Hematopoietic multipotent progenitor cell treated with erythropoietin and hydrocortisone succinate and interleukin-3 and kit ligand, for 6 days (in vitro differentiated cells): ENCODE data around the gene INHA.

Experiments
- DNase-seq: peaks from one replicate; pipeline ENCODE4 v3.0.0-alpha.2; 2015

The INHA gene

GRCh38 chr2:219613461-219614070 is 41.5 kb downstream of the INHA start:
- DNase-seq, result no peak

GRCh38 chr2:219614076-219614860 is 42.2 kb downstream of the INHA start:
- DNase-seq, result no peak

DNA sequence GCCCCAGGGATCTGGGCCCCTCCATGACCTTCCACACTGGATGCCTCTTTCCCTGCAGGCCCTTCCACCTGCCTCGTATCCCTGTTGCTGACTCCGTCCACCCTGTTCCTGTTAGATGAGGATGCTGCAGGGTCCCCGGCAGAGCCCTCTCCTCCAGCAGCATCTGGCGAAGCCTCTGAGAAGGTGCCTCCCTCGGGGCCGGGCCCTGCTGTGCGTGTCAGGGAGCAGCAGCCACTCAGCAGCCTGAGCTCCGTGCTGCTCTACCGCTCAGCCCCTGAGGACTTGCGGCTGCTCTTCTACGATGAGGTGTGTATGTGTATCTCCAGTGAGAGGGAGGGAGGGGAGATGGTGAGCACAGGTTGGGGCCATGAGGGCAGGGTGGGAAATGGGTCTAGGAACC is 42.9 kb downstream of the INHA start:
- no peak for DNase-seq

DNA sequence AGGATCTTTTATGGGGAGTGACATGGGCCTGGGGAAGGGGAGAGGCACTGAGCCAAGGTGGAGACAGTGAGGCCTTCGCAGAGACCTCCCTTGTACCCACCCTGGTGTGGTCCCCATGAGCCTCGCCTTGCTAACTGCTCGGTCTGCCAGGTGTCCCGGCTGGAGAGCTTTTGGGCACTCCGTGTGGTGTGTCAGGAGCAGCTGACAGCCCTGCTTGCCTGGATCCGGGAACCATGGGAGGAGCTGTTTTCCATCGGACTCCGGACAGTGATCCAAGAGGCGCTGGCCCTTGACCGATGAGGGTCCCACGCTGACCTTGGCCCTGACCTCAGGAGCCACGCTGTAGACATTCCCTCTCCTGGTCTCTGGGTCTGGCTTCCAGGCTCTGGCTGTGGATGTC is 43.8 kb downstream of the INHA start:
- no peak for DNase-seq

GRCh38 chr2:219616550-219616949 is 44.4 kb downstream of the INHA start:
- no peak for DNase-seq

GRCh38 chr2:219618733-219619122 is 46.6 kb downstream of the INHA start:
- DNase-seq, result no peak

- DNase-seq, result no peak
These were observed 47.1 kb downstream of the INHA start for GRCh38 chr2:219619235-219619634.

- DNase-seq, result no peak
These were observed 48.4 kb downstream of the INHA start for GRCh38 chr2:219620546-219620945.

GRCh38 chr2:219621935-219622334 is 49.8 kb downstream of the INHA start:
- no peak for DNase-seq

- DNase-seq, result no peak
These were observed 50.4 kb downstream of the INHA start for GRCh38 chr2:219622472-219622871.

DNA sequence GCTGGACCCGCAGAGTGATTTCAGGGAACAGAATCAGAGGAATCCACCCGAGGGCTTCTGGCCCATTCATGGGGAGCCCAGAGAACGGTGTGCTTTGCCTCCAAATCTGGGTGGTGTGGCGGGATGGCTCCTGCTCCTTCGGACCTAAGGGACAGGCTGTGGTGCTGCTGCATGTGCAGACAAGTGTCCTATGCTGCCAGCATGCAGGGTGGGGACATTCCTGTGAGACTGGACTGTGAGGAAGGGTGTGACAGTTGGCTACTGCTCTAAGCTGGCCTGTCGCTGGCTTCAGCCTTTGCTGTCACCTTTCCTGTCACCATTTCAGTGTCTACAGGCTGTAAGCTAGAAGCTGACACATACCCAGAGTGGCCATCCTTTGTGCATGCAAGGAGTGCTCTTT is 52.5 kb downstream of the INHA start:
- no peak for DNase-seq

GRCh38 chr2:219625179-219625578 is 53.1 kb downstream of the INHA start:
- DNase-seq, result no peak
